H1 (cell line): ENCODE results near the gene ELOVL2. TPM values are rescaled to one million over a fixed set of nuclear protein-coding genes. Genes with fewer than 3 reads are reported as not detected.

ENCODE experiments used
- polyA plus RNA-seq, 7 experiments: library from polyadenylated mRNA; depleted of rRNA in 3 of 7; stranded (reverse) in 5 of 7; unstranded in 2 of 7; fragments of >200 nt in 5 of 7; fragments of 200-250 nt in 2 of 7; gene quantifications; 1 replicate in 5 of 7; 2 replicates in 1 of 7; 4 replicates in 1 of 7; pipeline versions ENCODE4 v1.2.1 to v1.2.3, GENCODE V29; 2011 to 2013; ENCODE audit warnings: missing spikeins in 2 of 7, mixed read lengths in 2 of 7
- total RNA-seq: library from RNA; stranded (reverse); fragmentation: NEBNext Ultra II Directional; extraction: Animal tissue kit (Norgen Biotek cat#: 25700); gene quantifications from 2 replicates; pipeline ENCODE4 v1.2.1, GENCODE V29; 2021

The ELOVL2 gene
- total and polyA plus RNA-seq, 2 of the 8 experiments (the other 6 are each of a cell fraction or from before 2014, with no cell fraction given): 0.42 to 0.89 TPM

Other genes starting within 250 kb of the ELOVL2 start
- 0.33 and 0.37 TPM in 2 replicates for gene MAK, start 205.8 kb downstream of the ELOVL2 start, total RNA-seq
- 0.03 and 0.08 TPM in 2 replicates for gene MAK, start 205.8 kb downstream of the ELOVL2 start, polyA plus RNA-seq (2011; rRNA removed)
- 0.17 TPM in 1 of 2 replicates, not detected in the other for gene GCM2, start 162.3 kb downstream of the ELOVL2 start, total RNA-seq
- 0.09 and 0.14 TPM in 2 replicates for gene GCM2, start 162.3 kb downstream of the ELOVL2 start, polyA plus RNA-seq (2011; rRNA removed)
- gene SYCP2L, start 157.3 kb downstream of the ELOVL2 start, total RNA-seq: 3.2 and 4.2 TPM in 2 replicates
- 1.3 and 1.7 TPM in 2 replicates for gene SYCP2L, start 157.3 kb downstream of the ELOVL2 start, polyA plus RNA-seq (2011; rRNA removed)
- gene SMIM13, start 49.5 kb upstream of the ELOVL2 start, total RNA-seq: 10.6 TPM in 2 replicates
- 1.4 and 1.7 TPM in 2 replicates for gene SMIM13, start 49.5 kb upstream of the ELOVL2 start, polyA plus RNA-seq (2011; rRNA removed)
- not detected in 2 replicates for gene ERVFRD-1, start 67.4 kb upstream of the ELOVL2 start, total RNA-seq
- not detected in 2 replicates for gene ERVFRD-1, start 67.4 kb upstream of the ELOVL2 start, polyA plus RNA-seq (2011; rRNA removed)
- gene NEDD9, start 188.4 kb upstream of the ELOVL2 start, total RNA-seq: 12.0 and 12.8 TPM in 2 replicates
- gene NEDD9, start 188.4 kb upstream of the ELOVL2 start, polyA plus RNA-seq (2011; rRNA removed): 3.6 and 5.7 TPM in 2 replicates